ENCODE data around the gene SH3BP2. TPM values are rescaled to one million over a fixed set of nuclear protein-coding genes. Genes with fewer than 3 reads are reported as not detected.

SH3BP2 gene
- total RNA-seq, 5 donors from 2014 or later (not counting 1 experiment from before 2014, with no cell fraction given), result 44.0 to 68.2 (median 49.7) TPM

DNA sequence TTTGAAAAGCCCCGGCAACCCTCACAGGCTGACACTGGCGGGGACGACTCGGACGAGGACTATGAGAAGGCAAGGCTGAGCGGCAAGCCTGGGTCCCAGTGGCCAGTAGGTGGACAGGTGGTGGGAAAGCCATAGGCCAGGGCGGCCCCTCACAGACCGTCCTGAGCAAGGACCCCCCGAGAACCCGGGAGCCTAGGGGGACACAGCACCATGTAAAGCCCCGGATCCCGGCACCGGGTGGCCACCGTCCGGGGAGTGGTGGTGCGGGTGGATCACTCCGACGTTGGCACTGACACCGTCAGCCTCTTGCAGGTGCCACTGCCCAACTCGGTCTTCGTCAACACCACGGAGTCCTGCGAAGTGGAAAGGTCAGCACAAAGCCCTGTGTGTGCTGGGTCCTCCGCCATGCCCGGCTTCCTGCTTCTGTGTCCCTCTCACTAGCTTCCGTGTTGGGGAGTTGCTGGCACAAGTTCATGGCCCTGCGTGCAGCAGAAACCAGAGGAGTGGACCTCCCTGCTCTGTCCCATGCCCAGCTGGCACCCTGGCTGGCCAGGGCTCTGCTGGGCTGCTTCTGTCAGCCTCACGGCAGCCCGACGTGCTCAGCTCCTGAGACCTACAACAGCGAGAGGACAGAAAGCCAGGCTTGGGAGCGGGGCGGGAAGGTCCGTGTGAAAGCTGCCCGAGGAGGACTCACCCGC, 38.9 kb downstream of the SH3BP2 start:
- POLR2A ChIA-PET, result interaction anchor here in 1 of 2 donors (0.7 kb wide), 1 partner anchor 80 kb away, joined by 4 read pairs; no protein-coding TSS in a partner anchor
- H3K36me3 ChIP-seq (ENCODE audit: control insufficient read depth in 2 of 2, extremely low read depth in 1 of 2, insufficient read depth in 1 of 2, low read length in 1 of 2), result peaks cover 31 to 61% of the 10 kb centered on the region in 2 donors
- H3K4me3 ChIP-seq (ENCODE audit: control insufficient read depth in 1 of 2, extremely low read depth in 1 of 2, low read length in 1 of 2), result no peak overlapping the region
- H3K27ac ChIP-seq (ENCODE audit: low read length), result no peak overlapping the region
- 95% methylated on average over 32 of the region's 36 CpGs for WGBS (ENCODE audit: insufficient coverage)
- H3K9me3 ChIP-seq, result no peaks in the 10 kb centered on the region
- H3K4me1 Mint-ChIP-seq, result peaks cover 22 to 31% (median 24%) of the 10 kb centered on the region in 3 donors
- DNase-seq, result peak in 3 of 35 experiments; percentile 2 to 15 (median 9)
- peak overlapping the region in 1 of 2 donors; percentile 52 for H3K27ac Mint-ChIP-seq
- H3K36me3 Mint-ChIP-seq, result peaks cover 14% of the 10 kb centered on the region
- H3K4me3 Mint-ChIP-seq, result no peak overlapping the region
- H3K27me3 Mint-ChIP-seq, result no peaks in the 10 kb centered on the region
- CTCF ChIA-PET, result no interaction called here
- ATAC-seq (replicated peaks in 1 of 4), result no peak
- peaks cover 15 to 30% of the 10 kb centered on the region in 2 experiments for H3K4me1 ChIP-seq (ENCODE audit: control insufficient read depth in 1 of 2, extremely low read depth in 1 of 2, insufficient read depth in 2 of 2, low read length in 2 of 2)
- H3K9me3 Mint-ChIP-seq, result no peaks in the 10 kb centered on the region
- H3K27me3 ChIP-seq (replicated peaks in 1 of 2; ENCODE audit: control insufficient read depth in 2 of 2, extremely low read depth in 1 of 2, insufficient read depth in 2 of 2, low read length in 1 of 2), result no peaks in the 10 kb centered on the region

DNA sequence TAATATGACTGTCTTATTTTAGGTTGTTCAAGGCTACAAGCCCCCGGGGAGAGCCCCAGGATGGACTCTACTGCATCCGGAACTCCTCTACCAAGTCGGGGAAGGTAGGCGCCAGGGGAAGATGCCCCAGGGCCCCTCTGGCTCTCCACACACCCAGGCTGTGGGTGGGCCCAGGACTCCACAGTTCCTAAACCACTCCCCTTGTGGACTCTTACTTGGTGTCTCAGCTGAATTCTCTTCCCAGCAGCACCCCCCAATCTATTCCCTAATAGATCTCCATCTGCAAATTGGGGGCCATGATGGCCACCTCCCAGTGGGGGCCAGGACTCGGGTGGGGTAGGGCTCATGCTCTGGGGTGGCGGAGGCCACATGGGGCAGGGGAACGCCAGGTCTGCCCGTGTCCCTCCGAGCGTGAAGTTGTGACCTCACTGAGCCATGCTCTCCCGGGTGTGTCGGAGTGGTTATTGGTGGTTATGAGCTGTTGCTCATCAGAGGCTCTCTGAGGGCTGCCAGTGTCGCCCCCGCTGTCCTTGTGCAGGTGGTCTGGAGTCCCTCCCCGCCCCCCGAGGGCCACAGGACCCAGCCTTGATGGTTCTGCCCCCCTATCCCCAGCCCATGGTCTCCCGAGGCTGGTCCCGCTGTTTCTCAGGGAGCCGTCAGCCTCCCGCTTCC, 39.6 kb downstream of the SH3BP2 start:
- CTCF ChIA-PET, result no interaction called here
- H3K4me1 Mint-ChIP-seq, result peaks cover 29 to 38% (median 29%) of the 10 kb centered on the region in 3 donors
- H3K36me3 ChIP-seq (ENCODE audit: control insufficient read depth in 2 of 2, extremely low read depth in 1 of 2, insufficient read depth in 1 of 2, low read length in 1 of 2), result peaks cover 25 to 55% of the 10 kb centered on the region in 2 donors
- no peaks in the 10 kb centered on the region for H3K9me3 Mint-ChIP-seq
- peak overlapping the region in 1 of 2 donors; percentile 52 for H3K27ac Mint-ChIP-seq
- H3K27ac ChIP-seq (ENCODE audit: low read length), result no peak overlapping the region
- H3K9me3 ChIP-seq, result no peaks in the 10 kb centered on the region
- no peaks in the 10 kb centered on the region for H3K27me3 Mint-ChIP-seq
- no peak overlapping the region for H3K4me3 ChIP-seq (ENCODE audit: control insufficient read depth in 1 of 2, extremely low read depth in 1 of 2, low read length in 1 of 2)
- H3K27me3 ChIP-seq (replicated peaks in 1 of 2; ENCODE audit: control insufficient read depth in 2 of 2, extremely low read depth in 1 of 2, insufficient read depth in 2 of 2, low read length in 1 of 2), result no peaks in the 10 kb centered on the region
- H3K4me3 Mint-ChIP-seq, result no peak overlapping the region
- DNase-seq (peak in 3 of 35 experiments; percentile 1 to 16 (median 7)), ATAC-seq (replicated peaks in 1 of 4) (no peak)
- POLR2A ChIA-PET, result interaction anchor here in 1 of 2 donors (0.7 kb wide), 1 partner anchor 81 kb away, joined by 4 read pairs; no protein-coding TSS in a partner anchor
- H3K36me3 Mint-ChIP-seq, result peaks cover 11% of the 10 kb centered on the region
- H3K4me1 ChIP-seq (ENCODE audit: control insufficient read depth in 1 of 2, extremely low read depth in 1 of 2, insufficient read depth in 2 of 2, low read length in 2 of 2), result peaks cover 20 to 37% of the 10 kb centered on the region in 2 experiments
- WGBS (ENCODE audit: insufficient coverage), result 93% methylated on average over 15 of the region's 20 CpGs

DNA sequence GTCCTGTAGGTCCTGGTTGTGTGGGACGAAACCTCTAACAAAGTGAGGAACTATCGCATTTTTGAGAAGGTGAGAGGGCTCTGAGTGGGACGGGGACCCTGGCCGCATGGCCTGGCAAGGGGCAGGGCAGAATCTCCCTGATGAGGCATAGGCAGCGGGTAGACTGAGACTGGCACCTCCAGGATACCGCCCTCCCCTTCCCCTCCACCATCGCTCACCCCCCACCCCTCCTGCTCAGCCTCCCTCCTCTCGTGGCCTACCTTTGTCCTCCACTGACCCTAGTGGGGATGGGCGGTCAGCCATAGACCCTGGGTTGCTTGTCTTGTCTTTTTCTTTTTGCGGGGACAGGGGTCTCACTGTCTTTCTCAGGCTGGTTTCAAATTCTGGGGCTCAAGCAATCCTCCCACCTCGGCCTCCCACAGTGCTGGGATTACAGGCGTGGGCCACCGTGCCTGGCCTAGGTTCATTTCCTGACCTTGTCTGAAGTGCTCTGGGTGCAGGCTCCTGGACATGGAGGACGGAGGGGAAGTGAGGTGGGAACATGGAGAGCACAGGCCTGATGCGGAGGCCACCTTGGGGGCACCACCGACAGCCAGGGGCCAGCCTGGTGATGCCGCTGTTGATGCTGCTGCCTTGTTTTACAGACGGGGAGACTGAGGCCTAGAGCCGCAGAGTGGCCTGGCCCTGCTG, 40.2 kb downstream of the SH3BP2 start:
- H3K4me1 ChIP-seq (ENCODE audit: control insufficient read depth in 1 of 2, extremely low read depth in 1 of 2, insufficient read depth in 2 of 2, low read length in 2 of 2), result peaks cover 25 to 44% of the 10 kb centered on the region in 2 experiments
- Mint-ChIP-seq H3K9me3 (no peaks in the 10 kb centered on the region), H3K4me3 (no peak overlapping the region), H3K36me3 (peaks cover 11% of the 10 kb centered on the region), H3K27me3 (no peaks in the 10 kb centered on the region), H3K4me1 (peaks cover 36 to 44% (median 36%) of the 10 kb centered on the region in 3 donors), H3K27ac (peak overlapping the region; percentile 21 to 39)
- 96% methylated on average over 17 of the region's 19 CpGs for WGBS (ENCODE audit: insufficient coverage)
- ChIA-PET CTCF (no interaction called here), POLR2A (no interaction called here)
- H3K27me3 ChIP-seq (replicated peaks in 1 of 2; ENCODE audit: control insufficient read depth in 2 of 2, extremely low read depth in 1 of 2, insufficient read depth in 2 of 2, low read length in 1 of 2), result no peaks in the 10 kb centered on the region
- DNase-seq (peak in 3 of 35 experiments; percentile 0 to 12 (median 11)), ATAC-seq (replicated peaks in 1 of 4) (no peak)
- no peak overlapping the region for H3K4me3 ChIP-seq (ENCODE audit: control insufficient read depth in 1 of 2, extremely low read depth in 1 of 2, low read length in 1 of 2)
- H3K36me3 ChIP-seq (ENCODE audit: control insufficient read depth in 2 of 2, extremely low read depth in 1 of 2, insufficient read depth in 1 of 2, low read length in 1 of 2), result peaks cover 25 to 48% of the 10 kb centered on the region in 2 donors
- H3K9me3 ChIP-seq, result no peaks in the 10 kb centered on the region
- no peak overlapping the region for H3K27ac ChIP-seq (ENCODE audit: low read length)

DNA sequence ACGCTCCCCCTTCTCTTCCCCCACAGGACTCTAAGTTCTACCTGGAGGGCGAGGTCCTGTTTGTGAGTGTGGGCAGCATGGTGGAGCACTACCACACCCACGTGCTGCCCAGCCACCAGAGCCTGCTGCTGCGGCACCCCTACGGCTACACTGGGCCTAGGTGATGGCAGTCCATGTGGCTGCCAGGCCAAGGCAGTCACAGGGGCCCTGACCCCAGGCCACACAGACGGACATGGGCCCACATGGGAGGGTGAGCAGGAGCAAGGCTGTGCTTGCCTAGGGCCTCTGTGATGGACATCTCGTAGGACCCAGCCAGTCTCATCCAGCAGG, 40.8 kb downstream of the SH3BP2 start:
- POLR2A ChIA-PET, result no interaction called here
- Mint-ChIP-seq H3K27me3 (no peaks in the 10 kb centered on the region), H3K9me3 (no peaks in the 10 kb centered on the region), H3K4me1 (peaks cover 41 to 50% (median 41%) of the 10 kb centered on the region in 3 donors), H3K36me3 (peaks cover 8% of the 10 kb centered on the region), H3K27ac (no peak overlapping the region), H3K4me3 (no peak overlapping the region)
- Histone ChIP-seq H3K9me3 (no peaks in the 10 kb centered on the region), H3K4me3 (ENCODE audit: control insufficient read depth in 1 of 2, extremely low read depth in 1 of 2, low read length in 1 of 2) (no peak overlapping the region), H3K27ac (ENCODE audit: low read length) (no peak overlapping the region), H3K36me3 (ENCODE audit: control insufficient read depth in 2 of 2, extremely low read depth in 1 of 2, insufficient read depth in 1 of 2, low read length in 1 of 2) (peaks cover 21 to 44% of the 10 kb centered on the region in 2 donors), H3K4me1 (ENCODE audit: control insufficient read depth in 1 of 2, extremely low read depth in 1 of 2, insufficient read depth in 2 of 2, low read length in 2 of 2) (peaks cover 28 to 49% of the 10 kb centered on the region in 2 experiments), H3K27me3 (replicated peaks in 1 of 2; ENCODE audit: control insufficient read depth in 2 of 2, extremely low read depth in 1 of 2, insufficient read depth in 2 of 2, low read length in 1 of 2) (no peaks in the 10 kb centered on the region)
- DNase-seq (no peak), ATAC-seq (replicated peaks in 1 of 4) (no peak)
- 96% methylated on average over 5 of the region's 7 CpGs for WGBS (ENCODE audit: insufficient coverage)
- CTCF ChIA-PET, result no interaction called here

DNA sequence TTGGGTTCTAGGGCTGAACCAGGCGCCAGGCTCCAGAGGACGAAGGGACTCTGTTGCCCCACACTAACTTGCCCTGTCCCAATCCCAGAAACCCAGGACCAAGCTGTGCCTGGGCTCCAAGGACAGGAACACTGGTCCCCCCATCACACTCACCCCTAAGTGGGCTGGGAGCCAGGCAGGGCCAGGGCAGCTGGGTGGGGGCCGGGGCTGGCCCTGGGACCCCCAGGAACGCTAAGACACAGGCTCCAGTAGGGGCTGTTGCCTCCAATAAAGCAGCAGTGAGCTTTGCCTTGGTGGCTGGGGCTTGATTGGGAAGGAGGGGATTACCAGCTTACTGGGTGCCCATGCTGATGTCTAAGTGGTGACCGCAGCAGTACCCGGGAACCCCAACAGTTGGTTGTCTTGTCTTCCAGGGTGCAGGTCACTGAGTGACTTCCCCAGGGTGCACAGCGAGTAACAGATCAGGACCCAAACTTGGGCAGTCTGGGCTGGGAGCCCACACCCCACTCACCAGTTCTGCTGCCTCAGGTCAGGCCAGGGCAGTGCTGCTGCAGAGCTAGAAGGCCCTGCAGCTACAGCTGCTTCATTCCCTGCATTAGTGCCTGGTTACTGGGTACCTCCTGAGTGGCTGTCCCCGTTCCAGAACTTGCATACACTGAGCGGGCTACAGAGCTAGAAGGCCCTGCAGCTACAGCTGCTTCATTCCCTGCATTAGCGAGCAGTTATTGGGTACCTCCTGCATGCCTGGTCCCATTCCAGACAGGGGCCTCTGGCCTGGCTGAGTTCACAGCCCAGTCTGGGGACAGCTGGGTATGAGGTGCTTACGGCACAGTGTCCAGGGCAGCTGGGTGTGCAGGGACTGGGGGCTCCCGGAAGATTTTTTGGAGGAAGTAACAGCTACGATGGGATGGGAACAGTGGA, 41.4 kb downstream of the SH3BP2 start:
- H3K27me3 ChIP-seq (replicated peaks in 1 of 2; ENCODE audit: control insufficient read depth in 2 of 2, extremely low read depth in 1 of 2, insufficient read depth in 2 of 2, low read length in 1 of 2), result no peaks in the 10 kb centered on the region
- peak overlapping the region; percentile 72 for H3K27ac ChIP-seq (ENCODE audit: low read length)
- Mint-ChIP-seq H3K4me3 (no peak overlapping the region), H3K36me3 (peaks cover 3% of the 10 kb centered on the region), H3K4me1 (peaks cover 46 to 55% (median 47%) of the 10 kb centered on the region in 3 donors), H3K27ac (peak overlapping the region; percentile 91 to 93), H3K9me3 (no peaks in the 10 kb centered on the region), H3K27me3 (no peaks in the 10 kb centered on the region)
- CTCF ChIA-PET, result no interaction called here
- H3K36me3 ChIP-seq (ENCODE audit: control insufficient read depth in 2 of 2, extremely low read depth in 1 of 2, insufficient read depth in 1 of 2, low read length in 1 of 2), result peaks cover 17 to 38% of the 10 kb centered on the region in 2 donors
- peaks cover 30 to 55% of the 10 kb centered on the region in 2 experiments for H3K4me1 ChIP-seq (ENCODE audit: control insufficient read depth in 1 of 2, extremely low read depth in 1 of 2, insufficient read depth in 2 of 2, low read length in 2 of 2)
- H3K9me3 ChIP-seq, result no peaks in the 10 kb centered on the region
- no peak overlapping the region for H3K4me3 ChIP-seq (ENCODE audit: control insufficient read depth in 1 of 2, extremely low read depth in 1 of 2, low read length in 1 of 2)
- WGBS (ENCODE audit: insufficient coverage), result 83% methylated on average over 10 of the region's 13 CpGs
- no peak for ATAC-seq (replicated peaks in 1 of 4)
- POLR2A ChIA-PET, result no interaction called here
- peak in 1 of 35 experiments; percentile 12 for DNase-seq

Measured in T-cell (primary cell).